Keratinocyte (primary cell): ENCODE measurements around the gene HDAC9. TPM values are rescaled to one million over a fixed set of nuclear protein-coding genes. Genes with fewer than 3 reads are reported as not detected.
A peak's percentile ranks its signal among the peaks of the same experiment; 100 is the strongest.

Experiments used
- DNase-seq: peaks from one replicate; pipeline ENCODE4 v3.0.0-alpha.2; 2011; ENCODE audit warnings: low read depth, missing footprints, low spot score
- FAIRE-seq: peaks from 2 replicates; lab custom pipeline; 2011; peaks lifted over from hg19 to GRCh38; lab: Jason Lieb, UNC
- H2AFZ ChIP-seq: 2 replicates; pipeline ENCODE4 v1.6.0; 2012; ENCODE audit warnings: low read length, control low read depth, inconsistent platforms; ENCODE audit not compliant: control insufficient read depth
- H3K27ac ChIP-seq: 2 replicates; pipeline ENCODE4 v1.5.1; 2011; ENCODE audit warnings: low read length; ENCODE audit not compliant: control insufficient read depth, insufficient read depth
- H3K27me3 ChIP-seq: 3 replicates; pipeline ENCODE4 v1.6.0; 2011; ENCODE audit warnings: low read length; ENCODE audit not compliant: control insufficient read depth, insufficient read depth; ENCODE audit errors: extremely low read depth
- H3K36me3 ChIP-seq, 2 experiments: 2 replicates in 1 of 2; 3 replicates in 1 of 2; pipeline ENCODE4 v1.5.1; 2011; ENCODE audit warnings: low read length in 2 of 2, mild to moderate bottlenecking in 1 of 2; ENCODE audit not compliant: control insufficient read depth in 2 of 2, insufficient read depth in 2 of 2; ENCODE audit errors: extremely low read depth in 1 of 2
- H3K4me1 ChIP-seq: 3 replicates; pipeline ENCODE4 v1.5.1; 2011; ENCODE audit warnings: low read length; ENCODE audit not compliant: control insufficient read depth, insufficient read depth; ENCODE audit errors: extremely low read depth
- H3K4me2 ChIP-seq: 3 replicates; pipeline ENCODE4 v1.6.0; 2011; ENCODE audit warnings: low read depth, low read length; ENCODE audit not compliant: control insufficient read depth, insufficient read depth; ENCODE audit errors: extremely low read depth
- H3K4me3 ChIP-seq, 3 experiments: fragments of 200-600 bp in 1 of 3; sonication (generic) in 1 of 3; 2 replicates in 2 of 3; 3 replicates in 1 of 3; pipeline ENCODE4 v1.5.1; 2011 to 2016; ENCODE audit warnings: low read length in 3 of 3, mild to moderate bottlenecking in 3 of 3, control low read depth in 2 of 3, inconsistent platforms in 1 of 3, low read depth in 1 of 3, mixed read lengths in 1 of 3, mixed run types in 1 of 3, moderate library complexity in 1 of 3; ENCODE audit not compliant: control insufficient read depth in 2 of 3, insufficient read depth in 2 of 3; ENCODE audit errors: extremely low read depth in 1 of 3
- H3K79me2 ChIP-seq: 2 replicates; pipeline ENCODE4 v1.6.0; 2012; ENCODE audit warnings: low read length; ENCODE audit not compliant: control insufficient read depth, insufficient read depth
- H3K9ac ChIP-seq: 3 replicates; pipeline ENCODE4 v1.6.0; 2011; ENCODE audit warnings: low read length; ENCODE audit not compliant: control insufficient read depth, insufficient read depth; ENCODE audit errors: extremely low read depth
- H3K9me1 ChIP-seq: 3 replicates; pipeline ENCODE4 v1.6.0; 2011; ENCODE audit warnings: low read length; ENCODE audit not compliant: control insufficient read depth, insufficient read depth; ENCODE audit errors: extremely low read depth
- H3K9me3 ChIP-seq: 2 replicates; pipeline ENCODE4 v1.5.1; 2012; ENCODE audit warnings: low read depth, low read length; ENCODE audit not compliant: control insufficient read depth
- H4K20me1 ChIP-seq: 3 replicates; pipeline ENCODE4 v1.6.0; 2011; ENCODE audit warnings: low read length; ENCODE audit not compliant: control insufficient read depth, insufficient read depth; ENCODE audit errors: extremely low read depth
- CTCF ChIP-seq, 3 experiments: IDR thresholded peaks in 1 of 3; conservative IDR thresholded peaks in 1 of 3; optimal IDR thresholded peaks in 1 of 3; 2 replicates in 2 of 3; 3 replicates in 1 of 3; pipeline versions ENCODE3 to v1.5.1; 2011; ENCODE audit warnings: low read length in 3 of 3, mild to moderate bottlenecking in 3 of 3, moderate library complexity in 2 of 3, control low read depth in 1 of 3, inconsistent platforms in 1 of 3; ENCODE audit not compliant: insufficient read depth in 2 of 3; ENCODE audit errors: extremely low read depth in 1 of 3
- EZH2 ChIP-seq: IDR thresholded peaks from one replicate; pipeline ENCODE4 v1.6.1; 2012; ENCODE audit warnings: inconsistent platforms, mild to moderate bottlenecking, low read length, moderate library complexity
- dilution Hi-C: fragments of 300-500 bp; cut with MboI; formaldehyde crosslinking; loops from one replicate; pipeline ENCODE4 v1.7.0; 2020; ENCODE audit warnings: low sequenced_read_pairs; ENCODE audit not compliant: extremely low pct_ligation_motif_present
- polyA plus RNA-seq, 5 experiments: library from polyadenylated mRNA; depleted of rRNA in 3 of 5; stranded (reverse) in 3 of 5; stranded (forward) in 1 of 5; unstranded in 1 of 5; fragments of >200 nt; gene quantifications; 1 replicate in 1 of 5; 2 replicates in 3 of 5; 3 replicates in 1 of 5; pipeline versions ENCODE4 v1.2.1 to v1.2.3, GENCODE V29; 2011 to 2012; ENCODE audit warnings: missing spikeins in 2 of 5, low read depth in 1 of 5, low replicate concordance in 1 of 5

The HDAC9 gene
- polyA plus RNA-seq, 1 donor (not counting 4 experiments of a cell fraction or from before 2014, with no cell fraction given): 24.6 TPM

- no peak for DNase-seq
- H2AFZ ChIP-seq: peak overlapping the region; percentile 25
- H3K27me3 ChIP-seq: no peaks in the 10 kb centered on the region
- no peaks in the 10 kb centered on the region for H3K9me3 ChIP-seq
- H3K9me1 ChIP-seq: no peaks in the 10 kb centered on the region
- no peak overlapping the region for H3K4me3 ChIP-seq
- dilution Hi-C loops: no loop called here
- H3K36me3 ChIP-seq: no peaks in the 10 kb centered on the region
- H3K4me2 ChIP-seq: peak overlapping the region; percentile 17
- peak; percentile 78 for FAIRE-seq
- no peak overlapping the region for H3K9ac ChIP-seq
- H3K27ac ChIP-seq: no peak overlapping the region
- no peaks in the 10 kb centered on the region for H4K20me1 ChIP-seq
- peaks cover 21% of the 10 kb centered on the region for H3K4me1 ChIP-seq
- H3K79me2 ChIP-seq: no peaks in the 10 kb centered on the region
- TF ChIP-seq EZH2 (no peak), CTCF (optimal IDR thresholded peaks at IDR 0.05 in 1 of 3, IDR thresholded peaks at IDR 0.05 in 1 of 3, conservative IDR thresholded peaks at IDR 0.05 in 1 of 3; ENCODE audit: extremely low read depth in 1 of 3, insufficient read depth in 2 of 3, low read length in 3 of 3) (no peak)
Measured at GRCh38 chr7:18771834-18772566, 276.5 kb downstream of the HDAC9 start.

DNA sequence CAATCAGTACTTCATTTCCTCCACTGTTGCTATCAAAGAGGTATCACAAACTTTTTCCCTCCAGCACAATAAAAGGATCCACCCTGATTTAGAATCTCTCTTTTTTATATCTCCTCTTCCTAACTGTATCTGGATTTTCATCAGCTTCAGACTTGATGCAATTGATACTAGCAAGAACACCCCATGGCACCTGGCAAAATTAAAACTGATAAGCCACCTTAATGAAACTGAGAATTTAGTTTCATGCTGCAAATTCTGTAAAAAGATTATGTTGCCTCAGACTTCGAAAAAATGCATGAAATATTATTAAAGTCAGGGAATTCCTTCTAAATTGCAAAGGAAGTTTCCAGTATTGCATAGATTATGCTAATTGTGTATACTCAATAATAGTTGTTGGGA, 277.0 kb downstream of the HDAC9 start:
- FAIRE-seq (no peak), DNase-seq (no peak)
- H3K27ac ChIP-seq: no peak overlapping the region
- H3K4me2 ChIP-seq: no peak overlapping the region
- peaks cover 21% of the 10 kb centered on the region for H3K4me1 ChIP-seq
- H3K9me1 ChIP-seq: no peaks in the 10 kb centered on the region
- no peak overlapping the region for H2AFZ ChIP-seq
- no peaks in the 10 kb centered on the region for H3K9me3 ChIP-seq
- no peaks in the 10 kb centered on the region for H3K36me3 ChIP-seq
- no peaks in the 10 kb centered on the region for H4K20me1 ChIP-seq
- H3K27me3 ChIP-seq: no peaks in the 10 kb centered on the region
- H3K4me3 ChIP-seq: no peak overlapping the region
- TF ChIP-seq CTCF (optimal IDR thresholded peaks at IDR 0.05 in 1 of 3, IDR thresholded peaks at IDR 0.05 in 1 of 3, conservative IDR thresholded peaks at IDR 0.05 in 1 of 3; ENCODE audit: extremely low read depth in 1 of 3, insufficient read depth in 2 of 3, low read length in 3 of 3): no peak
- H3K79me2 ChIP-seq: no peaks in the 10 kb centered on the region
- dilution Hi-C loops: no loop called here
- no peak overlapping the region for H3K9ac ChIP-seq
